Occipital lobe (tissue), 2 donors: ENCODE results near the gene RILPL1. TPM values are rescaled to one million over a fixed set of nuclear protein-coding genes. Genes with fewer than 3 reads are reported as not detected.
"Not testable (repeated sequence)": the region's sequence is repeated elsewhere in the genome, so short reads cannot be mapped to it uniquely, and the experiment has no call there.

Experiments used
- DNase-seq: peaks from one replicate; lab custom pipeline; 2025; lab: John Stamatoyannopoulos, UW
- total RNA-seq: library from RNA; depleted of rRNA; stranded (reverse); fragments of >200 nt; gene quantifications from one replicate; pipeline ENCODE4 v1.2.3, GENCODE V29; 2014

The RILPL1 gene
- total RNA-seq, 1 donor from 2014 or later: 4.8 TPM

DNA sequence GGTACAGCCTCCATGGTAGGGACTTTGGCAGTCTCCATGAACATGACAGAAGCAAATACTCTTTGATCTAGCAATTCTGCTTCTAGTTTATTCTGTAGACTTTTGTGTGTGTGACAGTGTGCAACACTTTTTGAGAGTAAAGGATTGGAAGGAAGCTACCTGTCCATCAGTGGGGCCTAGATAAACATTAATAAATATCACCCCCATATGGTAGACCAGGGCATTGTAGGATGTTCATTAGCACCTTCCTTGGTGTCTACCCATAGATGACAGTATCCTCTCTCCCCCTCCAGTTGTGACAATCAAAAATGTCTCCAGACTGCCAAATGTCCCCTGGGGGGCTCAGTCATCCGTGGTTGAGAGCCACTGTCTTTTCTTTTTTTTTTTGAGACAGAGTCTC lies 64.7 kb downstream of the RILPL1 start:
- DNase-seq: no peak

DNA sequence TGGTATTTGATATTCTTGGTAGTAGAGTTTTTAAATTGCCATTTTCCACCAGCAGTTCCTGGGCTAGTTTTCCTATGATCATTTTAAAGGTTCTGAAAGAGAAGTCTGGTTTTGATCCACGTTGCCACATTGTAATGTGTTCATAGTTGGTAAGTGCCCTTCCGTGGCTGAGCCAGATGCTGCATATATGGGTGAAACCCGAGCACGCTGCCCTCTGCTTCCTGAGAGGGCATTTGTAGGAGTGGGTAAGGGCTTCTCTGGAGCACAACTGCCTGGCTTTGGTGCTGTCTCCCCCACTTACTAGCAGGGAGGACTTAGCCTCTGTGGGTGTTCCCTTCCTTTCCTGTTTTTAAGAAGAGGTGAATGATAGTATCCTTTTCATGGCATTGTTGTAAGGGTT lies 68.4 kb downstream of the RILPL1 start:
- DNase-seq: no peak

- DNase-seq: not testable (repeated sequence)
Measured at GRCh38 chr12:123463174-123463573, 70.3 kb downstream of the RILPL1 start.

DNA sequence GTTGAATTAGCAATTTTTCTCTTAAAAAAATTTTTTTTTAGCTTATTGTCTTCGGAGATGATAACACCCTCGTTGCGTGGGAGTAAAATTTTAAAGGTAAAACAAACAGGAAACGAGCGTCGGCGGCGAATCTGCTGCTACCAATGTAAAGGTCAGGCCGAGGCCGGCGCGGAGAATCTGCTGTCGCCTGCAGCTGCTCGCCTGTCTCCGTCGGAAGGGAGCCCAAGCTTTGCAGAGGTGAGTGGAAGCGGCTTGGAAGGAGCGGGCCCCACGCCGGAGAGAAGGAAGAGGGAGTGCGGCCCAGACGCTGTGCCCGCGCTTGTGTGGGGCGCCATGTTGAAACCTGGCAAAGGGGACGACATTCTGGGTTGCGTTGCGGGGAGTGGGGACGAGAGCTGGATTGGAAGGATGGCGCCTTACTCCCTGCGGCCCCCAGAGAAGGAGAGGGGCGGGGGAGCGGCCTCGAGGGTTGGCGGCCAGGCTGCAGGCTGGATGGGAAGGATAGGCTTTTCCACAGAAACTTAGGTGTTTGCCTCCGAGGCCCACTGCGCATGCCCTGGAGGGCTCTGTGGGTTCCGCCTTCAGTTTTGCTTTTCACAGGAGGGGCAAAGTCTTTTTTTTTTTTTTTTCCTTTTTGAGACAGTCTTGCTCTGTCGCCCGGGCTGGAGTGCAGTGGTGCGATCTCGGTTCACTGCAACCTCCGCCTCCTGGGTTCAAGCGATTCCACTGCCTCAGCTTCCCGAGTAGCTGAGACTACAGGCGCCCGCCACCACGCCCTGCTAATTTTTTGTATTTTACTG lies 75.3 kb downstream of the RILPL1 start, which contains the start of gene SNRNP35:
TSS of gene SNRNP35 (plus strand) at position 160 of the 800 bp plus-strand sequence. CDS start 7,402 bp downstream, outside the sequence.
- DNase-seq: peak; percentile 85

DNA sequence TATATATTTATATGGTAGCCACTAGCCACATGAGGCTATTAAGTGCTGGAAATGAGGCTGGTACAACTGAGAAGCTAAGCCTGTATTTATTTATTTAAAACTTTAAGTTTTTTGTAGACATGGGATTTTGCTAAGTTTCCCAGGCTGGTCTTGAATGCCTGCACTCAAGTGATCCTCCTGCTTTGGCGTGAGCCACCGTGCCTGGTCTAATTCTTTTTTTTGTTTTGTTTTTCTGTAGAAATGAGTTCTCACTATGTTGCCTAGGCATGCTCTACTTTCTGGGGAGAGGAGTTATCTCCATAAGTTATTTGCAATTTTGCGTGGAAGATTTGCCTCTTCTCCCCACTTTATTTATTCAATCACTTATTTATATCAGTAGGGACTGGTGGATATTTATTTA lies 80.4 kb downstream of the RILPL1 start:
- no peak for DNase-seq

DNA sequence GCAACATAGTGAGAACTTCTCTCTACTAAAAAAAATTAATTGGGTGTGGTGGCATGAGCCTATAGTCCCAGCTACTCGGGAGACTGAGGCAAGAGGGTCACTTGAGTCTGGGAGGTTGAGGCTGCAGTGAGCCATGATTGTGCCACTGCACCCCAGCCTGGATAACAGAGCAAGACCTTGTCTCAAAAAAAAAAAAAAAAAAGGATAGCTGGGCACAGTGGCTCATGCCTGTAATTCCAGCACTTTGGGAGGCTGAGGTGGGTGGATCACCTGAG lies 81.3 kb downstream of the RILPL1 start:
- DNase-seq: not testable (repeated sequence)

DNA sequence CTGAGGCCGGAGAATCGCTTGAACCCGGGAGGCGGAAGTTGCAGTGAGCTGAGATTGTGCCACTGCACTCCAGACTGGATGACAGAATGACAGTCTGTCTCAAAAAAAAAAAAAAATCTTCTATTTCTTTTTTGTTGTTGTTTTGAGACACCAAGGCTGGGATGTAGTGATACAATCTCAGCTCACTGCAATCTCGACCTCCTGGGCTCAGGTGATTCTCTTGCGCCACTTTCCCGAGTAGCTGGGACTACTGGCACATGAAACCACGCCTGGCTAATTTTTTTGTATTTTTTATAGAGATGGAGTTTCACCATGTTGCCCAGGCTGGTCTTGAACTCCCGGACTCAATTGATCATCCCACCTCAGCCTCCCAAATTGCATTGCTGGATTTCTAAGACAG lies 82.9 kb downstream of the RILPL1 start:
- DNase-seq: no peak

DNA sequence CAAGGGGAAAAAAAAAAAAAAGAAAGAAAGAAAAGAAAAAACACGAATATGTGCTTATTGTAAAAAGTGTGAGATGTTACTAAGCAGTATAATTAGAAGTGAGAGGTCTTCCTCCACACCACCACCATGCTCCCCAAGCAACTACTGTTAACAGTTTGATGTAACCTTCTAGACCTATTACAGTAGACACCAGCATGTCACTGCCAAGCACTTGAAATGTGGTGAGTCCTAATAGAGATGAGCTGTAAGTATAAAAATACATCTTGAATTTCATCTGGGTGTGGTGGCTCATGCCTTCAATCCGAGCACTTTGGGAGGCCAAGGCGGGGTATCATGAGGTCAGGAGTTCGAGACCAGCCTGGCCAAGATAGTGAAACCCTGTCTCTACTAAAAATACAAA lies 83.7 kb downstream of the RILPL1 start:
- no peak for DNase-seq

- DNase-seq: no peak
Measured at GRCh38 chr12:123449249-123449733, 84.2 kb downstream of the RILPL1 start.

- DNase-seq: no peak
Measured at GRCh38 chr12:123446333-123446713, 87.2 kb downstream of the RILPL1 start.

DNA sequence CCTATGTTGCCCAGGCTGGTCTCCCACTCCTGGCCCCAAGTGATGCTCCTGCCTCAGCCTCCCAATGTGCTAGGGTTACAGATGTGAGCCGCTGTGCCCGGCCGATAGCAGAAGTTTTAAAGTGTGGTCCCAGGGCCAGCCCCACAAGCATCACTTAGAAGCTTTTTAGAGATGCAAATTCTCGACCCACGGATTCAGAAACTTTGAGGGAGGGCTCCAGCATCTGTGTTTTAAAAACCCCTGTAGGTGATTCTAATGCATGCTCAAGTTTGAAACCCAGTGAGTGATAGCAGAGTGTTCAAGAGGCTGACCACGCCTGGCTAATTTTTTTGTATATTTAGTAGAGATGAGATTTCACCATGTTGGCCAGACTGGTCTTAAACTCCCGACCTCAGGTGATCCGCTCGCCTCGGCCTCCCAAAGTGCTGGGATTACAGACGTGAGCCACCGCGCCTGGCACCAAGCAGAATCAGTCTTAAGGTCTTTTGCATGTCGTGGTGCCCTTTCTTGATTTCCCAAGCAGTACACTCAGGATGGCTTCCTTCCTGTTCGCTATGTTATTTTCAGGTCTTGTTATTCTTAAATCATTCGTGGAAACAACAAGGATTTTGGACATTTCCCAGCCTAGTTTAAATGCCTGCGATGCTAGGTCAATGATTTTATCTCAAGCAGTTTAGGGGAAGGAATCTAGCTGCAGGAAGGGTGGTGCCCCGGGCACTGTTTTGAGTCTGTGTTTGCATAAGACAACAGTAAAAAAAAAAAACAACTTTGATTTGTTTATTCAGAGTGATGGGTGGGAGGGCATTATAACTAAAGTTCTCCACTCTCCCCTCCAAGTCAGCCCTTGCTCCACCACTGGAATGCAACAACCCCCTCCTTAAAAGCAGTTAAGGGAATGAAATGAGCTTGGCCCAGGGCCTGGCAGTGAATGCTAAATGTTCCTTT lies 87.9 kb downstream of the RILPL1 start:
- no peak for DNase-seq

- DNase-seq: no peak
Measured at GRCh38 chr12:123444092-123445026, 89.2 kb downstream of the RILPL1 start.

DNA sequence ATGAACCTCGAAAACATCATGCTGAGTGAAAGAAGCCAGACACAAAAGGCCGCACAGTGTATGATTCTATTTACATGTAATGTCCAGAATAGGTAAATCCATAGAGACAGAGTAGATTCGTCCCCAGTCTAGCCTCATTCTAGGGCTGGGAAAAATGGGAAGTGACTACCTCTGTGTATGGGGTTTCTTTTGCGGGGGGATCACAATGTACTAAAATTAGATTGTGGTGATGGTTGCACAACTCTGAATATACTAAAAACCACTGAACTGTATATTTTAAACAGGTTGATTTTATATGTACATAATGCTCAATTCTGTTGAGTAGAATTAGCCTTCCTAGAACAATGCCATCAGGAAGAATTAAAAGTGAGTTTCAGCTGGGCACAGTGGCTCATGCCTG lies 90.7 kb downstream of the RILPL1 start:
- DNase-seq: no peak

DNA sequence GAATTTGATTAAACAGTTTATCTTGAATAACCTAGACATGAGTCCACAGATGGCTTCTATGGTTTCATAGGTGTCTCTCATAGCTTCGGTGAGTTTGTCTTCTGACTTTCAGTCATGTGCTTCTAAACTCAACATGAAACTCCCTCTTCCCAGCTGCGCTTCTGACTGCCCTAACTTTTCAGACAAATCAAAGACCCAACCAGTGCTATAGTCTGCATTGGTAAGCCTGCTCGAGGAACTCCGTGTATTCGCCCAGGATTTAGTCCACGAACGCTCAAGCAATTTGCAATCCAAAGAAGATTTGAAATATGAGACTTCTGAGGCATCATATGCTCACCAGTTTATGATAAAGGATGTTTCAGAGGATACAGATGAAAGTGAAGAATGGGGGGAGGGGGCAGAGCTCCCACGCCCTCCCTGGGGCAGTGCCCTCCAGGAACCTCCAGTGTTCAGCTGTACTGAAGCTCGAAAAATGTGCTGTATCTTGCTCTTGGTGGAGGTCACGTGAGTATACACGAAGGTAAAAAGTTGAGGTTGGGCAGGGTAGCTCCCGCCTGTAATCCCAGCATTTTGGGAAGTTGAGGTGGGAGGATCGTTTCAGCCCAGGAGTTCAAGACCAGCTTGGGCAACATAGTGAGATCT lies 91.9 kb downstream of the RILPL1 start:
- no peak for DNase-seq

GRCh38 chr12:123436017-123436964 lies 97.2 kb downstream of the RILPL1 start, which contains the start of gene RILPL2:
Gene RILPL2, minus strand, starts transcription at chr12:123436684. Its CDS starts 264 bp downstream, at chr12:123436420.
- peak; percentile 68 for DNase-seq

GRCh38 chr12:123435636-123436016 lies 97.9 kb downstream of the RILPL1 start:
- no peak for DNase-seq

- DNase-seq: no peak
Measured at GRCh38 chr12:123433615-123434014, 99.9 kb downstream of the RILPL1 start.

DNA sequence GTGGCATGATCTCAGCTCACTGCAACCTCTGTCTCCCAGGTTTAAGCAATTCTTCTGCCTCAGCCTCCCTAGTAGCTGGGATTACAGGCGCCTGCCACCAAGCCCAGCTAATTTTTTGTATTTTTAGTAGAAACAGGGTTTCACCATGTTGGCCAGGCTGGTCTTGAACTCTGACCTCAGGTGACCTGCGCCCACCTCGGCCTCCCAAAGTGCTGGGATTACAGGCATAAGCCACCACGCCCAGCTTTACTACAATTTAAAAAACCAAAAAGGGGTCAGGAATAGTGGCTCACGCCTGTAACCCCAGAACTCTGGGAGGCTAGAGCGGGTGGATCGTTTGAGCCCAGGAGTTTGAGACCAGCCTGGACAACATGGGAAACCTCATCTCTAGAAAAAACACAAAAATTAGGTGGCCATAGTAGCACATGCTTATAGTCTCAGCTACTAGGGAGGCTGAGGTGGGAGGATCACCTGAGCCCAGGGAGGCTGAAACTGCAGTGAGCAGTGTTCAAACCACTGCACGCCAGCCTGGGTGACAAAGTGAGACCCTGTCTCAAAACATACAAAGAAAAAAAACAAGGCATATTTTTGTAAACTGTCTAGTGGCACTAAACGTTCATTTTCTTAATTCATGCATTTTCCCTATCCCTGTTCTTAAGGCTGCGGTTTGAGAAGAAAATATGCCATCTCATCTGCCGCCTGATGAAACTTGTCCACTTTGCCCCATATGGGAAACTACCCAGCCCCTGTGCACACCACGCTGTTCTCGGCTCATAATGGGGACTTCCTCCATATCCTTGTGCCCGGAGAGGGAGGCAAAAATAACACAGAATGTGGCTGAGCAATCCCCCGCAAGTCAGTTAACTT lies 101.3 kb downstream of the RILPL1 start:
- DNase-seq: not testable (repeated sequence)
